HEK293 (cell line): ENCODE measurements around the gene KCNQ1.

Experiments
- CTCF ChIP-seq: fragments of 450-650 bp; formaldehyde crosslinking; IDR thresholded peaks from 2 replicates; pipeline ENCODE4 v1.5.1; 2016; ENCODE audit warnings: missing biosample characterization, missing genetic modification characterization
- KLF8 ChIP-seq: fragments of 450-650 bp; formaldehyde crosslinking; IDR thresholded peaks from 2 replicates; pipeline ENCODE4 v1.5.1; 2016; ENCODE audit warnings: missing biosample characterization, missing genetic modification characterization
- YY1 ChIP-seq: fragments of 450-650 bp; formaldehyde crosslinking; IDR thresholded peaks from 2 replicates; pipeline ENCODE4 v1.5.1; 2018; ENCODE audit warnings: missing biosample characterization, missing genetic modification characterization
- ZFP41 ChIP-seq: fragments of 450-650 bp; formaldehyde crosslinking; IDR thresholded peaks from 2 replicates; pipeline ENCODE4 v1.5.1; 2016; ENCODE audit warnings: missing biosample characterization, missing genetic modification characterization, borderline replicate concordance
- ZNF10 ChIP-seq: fragments of 450-650 bp; formaldehyde crosslinking; IDR thresholded peaks from 2 replicates; pipeline ENCODE4 v1.5.1; 2017; ENCODE audit warnings: missing biosample characterization, missing genetic modification characterization
- ZNF2 ChIP-seq: fragments of 450-650 bp; formaldehyde crosslinking; IDR thresholded peaks from 2 replicates; pipeline ENCODE4 v1.5.1; 2016; ENCODE audit warnings: missing biosample characterization, missing genetic modification characterization
- ZNF248 ChIP-seq: fragments of 450-650 bp; formaldehyde crosslinking; IDR thresholded peaks from 2 replicates; pipeline ENCODE4 v1.5.1; 2017; ENCODE audit warnings: missing biosample characterization, missing genetic modification characterization
- ZNF274 ChIP-seq, 2 experiments: fragments of 200-500 bp in 1 of 2; fragments of 450-650 bp in 1 of 2; sonication (Bioruptor generic) in 1 of 2; formaldehyde crosslinking in 1 of 2; IDR thresholded peaks; 2 replicates each; pipeline versions ENCODE4 v1.5.1 to v1.6.1; 2014 to 2016; ENCODE audit warnings: borderline replicate concordance in 1 of 2, inconsistent platforms in 1 of 2, low read length in 1 of 2, missing biosample characterization in 1 of 2, missing genetic modification characterization in 1 of 2
- ZNF449 ChIP-seq: fragments of 450-650 bp; formaldehyde crosslinking; IDR thresholded peaks from 2 replicates; pipeline ENCODE4 v1.5.1; 2017; ENCODE audit warnings: missing biosample characterization, mild to moderate bottlenecking, missing genetic modification characterization, moderate library complexity
- ZNF473 ChIP-seq: fragments of 450-650 bp; formaldehyde crosslinking; IDR thresholded peaks from 2 replicates; pipeline ENCODE4 v1.5.1; 2017; ENCODE audit warnings: missing biosample characterization, missing genetic modification characterization
- ZNF629 ChIP-seq: fragments of 450-650 bp; formaldehyde crosslinking; IDR thresholded peaks from 2 replicates; pipeline ENCODE4 v1.5.1; 2017; ENCODE audit warnings: missing biosample characterization, missing genetic modification characterization
- TF ChIP-seq, protein P1 (sequence below): fragments of 450-650 bp; formaldehyde crosslinking; IDR thresholded peaks from 2 replicates; pipeline ENCODE4 v1.5.1; 2016; ENCODE audit warnings: missing biosample characterization, missing genetic modification characterization
- TF ChIP-seq, protein P2 (sequence below): sonication (generic); formaldehyde crosslinking; IDR thresholded peaks from 2 replicates; pipeline ENCODE4 v1.8.1; 2022; ENCODE audit warnings: mild to moderate bottlenecking, moderate library complexity, missing genetic modification reagents
- TF ChIP-seq, protein P3 (sequence below): fragments of 450-650 bp; formaldehyde crosslinking; optimal IDR thresholded peaks from 2 replicates; pipeline ENCODE3; 2016; ENCODE audit warnings: missing biosample characterization, mild to moderate bottlenecking, missing genetic modification characterization

DNA sequence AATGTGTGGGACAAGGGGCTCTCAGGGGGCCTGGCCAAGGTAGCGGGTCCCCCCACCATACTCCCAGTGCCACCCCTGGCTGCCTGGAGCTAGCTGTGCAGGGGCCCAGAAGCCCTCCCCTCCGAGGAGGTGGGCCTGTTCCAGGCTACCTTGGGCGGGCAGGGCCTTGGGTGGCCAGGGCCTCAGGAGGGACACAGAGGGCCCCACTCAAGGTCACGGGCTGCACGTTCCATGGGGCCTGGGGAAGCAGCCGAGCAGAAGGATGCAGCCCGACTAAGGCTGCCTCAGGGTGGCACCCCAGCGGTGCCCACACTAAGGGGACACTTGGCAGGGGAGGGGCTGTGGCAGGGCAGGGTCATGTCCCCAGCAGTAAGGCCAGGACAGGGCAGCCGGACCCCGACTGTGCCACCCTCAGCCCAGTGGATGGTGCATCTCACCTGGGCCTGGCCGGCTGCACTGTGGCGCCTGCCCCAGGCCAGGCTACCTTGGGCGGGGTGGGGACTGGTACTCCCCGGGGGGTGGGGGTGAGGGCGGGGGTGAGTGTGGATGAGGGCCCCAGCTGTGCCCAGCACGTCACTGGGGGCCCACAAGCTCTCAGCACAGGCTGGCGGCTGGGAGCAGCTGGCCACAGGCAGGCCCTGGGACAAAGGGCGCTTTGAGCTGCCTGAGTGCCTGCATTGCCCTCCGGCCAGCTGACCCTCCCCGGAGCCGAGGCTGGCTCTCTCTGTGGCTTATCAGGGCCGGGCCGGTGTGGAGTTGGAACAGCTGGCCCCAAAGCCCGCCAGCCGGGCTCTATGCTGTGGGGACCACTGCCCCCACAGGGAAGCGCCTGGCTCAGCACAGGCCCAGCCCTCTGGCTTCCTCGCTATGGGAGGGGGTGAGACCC lies 117.1 kb downstream of the KCNQ1 start:
- no peak for TF ChIP-seq CTCF (tag by site-specific recombination)
- no peak for TF ChIP-seq ZNF248 (tag by site-specific recombination)
- TF ChIP-seq, protein P1, sequence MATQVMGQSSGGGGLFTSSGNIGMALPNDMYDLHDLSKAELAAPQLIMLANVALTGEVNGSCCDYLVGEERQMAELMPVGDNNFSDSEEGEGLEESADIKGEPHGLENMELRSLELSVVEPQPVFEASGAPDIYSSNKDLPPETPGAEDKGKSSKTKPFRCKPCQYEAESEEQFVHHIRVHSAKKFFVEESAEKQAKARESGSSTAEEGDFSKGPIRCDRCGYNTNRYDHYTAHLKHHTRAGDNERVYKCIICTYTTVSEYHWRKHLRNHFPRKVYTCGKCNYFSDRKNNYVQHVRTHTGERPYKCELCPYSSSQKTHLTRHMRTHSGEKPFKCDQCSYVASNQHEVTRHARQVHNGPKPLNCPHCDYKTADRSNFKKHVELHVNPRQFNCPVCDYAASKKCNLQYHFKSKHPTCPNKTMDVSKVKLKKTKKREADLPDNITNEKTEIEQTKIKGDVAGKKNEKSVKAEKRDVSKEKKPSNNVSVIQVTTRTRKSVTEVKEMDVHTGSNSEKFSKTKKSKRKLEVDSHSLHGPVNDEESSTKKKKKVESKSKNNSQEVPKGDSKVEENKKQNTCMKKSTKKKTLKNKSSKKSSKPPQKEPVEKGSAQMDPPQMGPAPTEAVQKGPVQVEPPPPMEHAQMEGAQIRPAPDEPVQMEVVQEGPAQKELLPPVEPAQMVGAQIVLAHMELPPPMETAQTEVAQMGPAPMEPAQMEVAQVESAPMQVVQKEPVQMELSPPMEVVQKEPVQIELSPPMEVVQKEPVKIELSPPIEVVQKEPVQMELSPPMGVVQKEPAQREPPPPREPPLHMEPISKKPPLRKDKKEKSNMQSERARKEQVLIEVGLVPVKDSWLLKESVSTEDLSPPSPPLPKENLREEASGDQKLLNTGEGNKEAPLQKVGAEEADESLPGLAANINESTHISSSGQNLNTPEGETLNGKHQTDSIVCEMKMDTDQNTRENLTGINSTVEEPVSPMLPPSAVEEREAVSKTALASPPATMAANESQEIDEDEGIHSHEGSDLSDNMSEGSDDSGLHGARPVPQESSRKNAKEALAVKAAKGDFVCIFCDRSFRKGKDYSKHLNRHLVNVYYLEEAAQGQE (tag by site-specific recombination) = no peak
- no peak for TF ChIP-seq ZNF473 (tag by site-specific recombination)
- no peak for TF ChIP-seq ZNF2 (tag by site-specific recombination)
- TF ChIP-seq ZNF449 (tag by site-specific recombination) = no peak
- TF ChIP-seq, protein P2, sequence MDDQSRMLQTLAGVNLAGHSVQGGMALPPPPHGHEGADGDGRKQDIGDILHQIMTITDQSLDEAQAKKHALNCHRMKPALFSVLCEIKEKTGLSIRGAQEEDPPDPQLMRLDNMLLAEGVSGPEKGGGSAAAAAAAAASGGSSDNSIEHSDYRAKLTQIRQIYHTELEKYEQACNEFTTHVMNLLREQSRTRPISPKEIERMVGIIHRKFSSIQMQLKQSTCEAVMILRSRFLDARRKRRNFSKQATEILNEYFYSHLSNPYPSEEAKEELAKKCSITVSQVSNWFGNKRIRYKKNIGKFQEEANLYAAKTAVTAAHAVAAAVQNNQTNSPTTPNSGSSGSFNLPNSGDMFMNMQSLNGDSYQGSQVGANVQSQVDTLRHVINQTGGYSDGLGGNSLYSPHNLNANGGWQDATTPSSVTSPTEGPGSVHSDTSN (CRISPR knock-in tag) = no peak
- TF ChIP-seq ZNF10 = no peak
- no peak for TF ChIP-seq ZNF629 (tag by site-specific recombination)
- TF ChIP-seq, protein P3, sequence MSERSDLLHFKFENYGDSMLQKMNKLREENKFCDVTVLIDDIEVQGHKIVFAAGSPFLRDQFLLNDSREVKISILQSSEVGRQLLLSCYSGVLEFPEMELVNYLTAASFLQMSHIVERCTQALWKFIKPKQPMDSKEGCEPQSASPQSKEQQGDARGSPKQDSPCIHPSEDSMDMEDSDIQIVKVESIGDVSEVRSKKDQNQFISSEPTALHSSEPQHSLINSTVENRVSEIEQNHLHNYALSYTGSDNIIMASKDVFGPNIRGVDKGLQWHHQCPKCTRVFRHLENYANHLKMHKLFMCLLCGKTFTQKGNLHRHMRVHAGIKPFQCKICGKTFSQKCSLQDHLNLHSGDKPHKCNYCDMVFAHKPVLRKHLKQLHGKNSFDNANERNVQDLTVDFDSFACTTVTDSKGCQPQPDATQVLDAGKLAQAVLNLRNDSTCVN (tag by site-specific recombination) = no peak
- TF ChIP-seq ZNF274 (IDR thresholded peaks at IDR 0.05; ENCODE audit: low read length) = no peak
- TF ChIP-seq ZNF274 (tag by site-specific recombination; IDR thresholded peaks at IDR 0.05; ENCODE audit: borderline replicate concordance) = no peak
- no peak for TF ChIP-seq YY1
- no peak for TF ChIP-seq ZFP41 (tag by site-specific recombination)
- no peak for TF ChIP-seq KLF8 (tag by site-specific recombination)
